SK-N-SH (cell line): ENCODE data around the gene BOLA3.

Experiments
- CTCF ChIP-seq: fragments of 200-600 bp; sonication (generic); IDR thresholded peaks from 2 replicates; pipeline ENCODE4 v1.6.1; 2017; ENCODE audit warnings: antibody characterized with exemption, mild to moderate bottlenecking, moderate library complexity
- POLR2AphosphoS5 ChIP-seq: IDR thresholded peaks from 2 replicates; pipeline ENCODE4 v1.6.1; 2012; ENCODE audit warnings: low read depth, low read length

DNA sequence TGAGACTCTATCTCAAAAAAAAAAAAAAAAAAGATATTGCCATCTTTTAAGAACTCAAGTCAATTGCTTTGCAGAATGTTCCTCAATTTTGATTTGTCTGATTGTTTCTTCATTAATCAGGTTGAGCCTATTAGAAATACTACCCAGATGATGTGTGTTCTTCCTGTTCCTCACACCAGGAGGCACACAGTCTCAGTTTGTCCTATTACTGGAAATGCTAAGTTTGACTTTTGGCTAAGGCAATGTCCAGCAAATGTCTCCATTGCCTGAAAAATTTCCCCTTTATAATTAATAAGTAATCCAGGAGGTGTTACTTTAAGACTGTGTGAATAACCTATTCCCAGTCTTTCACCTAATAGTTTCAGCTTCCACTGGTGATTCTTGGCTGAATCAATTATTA lies 28.4 kb downstream of the BOLA3 start:
- TF ChIP-seq POLR2AphosphoS5 (no peak), CTCF (peak; percentile 41)
